Central memory CD4-positive, alpha-beta T cell (primary cell): ENCODE data around the gene DPF3.

Source experiments
- DNase-seq: peaks from one replicate; pipeline ENCODE4 v3.0.0; 2022

The DPF3 gene

GRCh38 chr14:72708708-72709475 lies 185.0 kb downstream of the DPF3 start:
- DNase-seq, result no peak

GRCh38 chr14:72708222-72708621 lies 185.7 kb downstream of the DPF3 start:
- no peak for DNase-seq

GRCh38 chr14:72706485-72706884 lies 187.4 kb downstream of the DPF3 start:
- DNase-seq, result no peak

GRCh38 chr14:72704502-72704901 lies 189.4 kb downstream of the DPF3 start:
- DNase-seq, result no peak

GRCh38 chr14:72701605-72702004 lies 192.3 kb downstream of the DPF3 start:
- no peak for DNase-seq

- DNase-seq, result no peak
Observed at GRCh38 chr14:72701237-72701565, 192.7 kb downstream of the DPF3 start.

GRCh38 chr14:72700338-72701236 lies 193.3 kb downstream of the DPF3 start:
- no peak for DNase-seq

- no peak for DNase-seq
Observed at GRCh38 chr14:72699852-72700257, 194.0 kb downstream of the DPF3 start.

- no peak for DNase-seq
Observed at GRCh38 chr14:72699443-72699842, 194.5 kb downstream of the DPF3 start.

GRCh38 chr14:72692696-72693095 lies 201.2 kb downstream of the DPF3 start:
- DNase-seq, result no peak

- DNase-seq, result no peak
Observed at GRCh38 chr14:72690324-72690723, 203.6 kb downstream of the DPF3 start.

GRCh38 chr14:72688990-72689671 lies 204.8 kb downstream of the DPF3 start:
- no peak for DNase-seq

- no peak for DNase-seq
Observed at GRCh38 chr14:72686832-72687231, 207.1 kb downstream of the DPF3 start.

GRCh38 chr14:72686101-72686500 lies 207.8 kb downstream of the DPF3 start:
- DNase-seq, result no peak

GRCh38 chr14:72685456-72685855 lies 208.4 kb downstream of the DPF3 start:
- DNase-seq, result no peak

GRCh38 chr14:72683787-72684186 lies 210.1 kb downstream of the DPF3 start:
- no peak for DNase-seq

GRCh38 chr14:72682188-72682587 lies 211.7 kb downstream of the DPF3 start:
- DNase-seq, result no peak

- DNase-seq, result no peak
Observed at GRCh38 chr14:72680853-72681640, 212.9 kb downstream of the DPF3 start.

GRCh38 chr14:72679536-72680151 lies 214.3 kb downstream of the DPF3 start:
- no peak for DNase-seq

- DNase-seq, result no peak
Observed at GRCh38 chr14:72679141-72679535, 214.8 kb downstream of the DPF3 start.

GRCh38 chr14:72678356-72678755 lies 215.5 kb downstream of the DPF3 start:
- DNase-seq, result no peak

GRCh38 chr14:72677664-72678063 lies 216.2 kb downstream of the DPF3 start:
- no peak for DNase-seq
